Heart right ventricle (tissue), 16 donors: ENCODE data around the gene TPCN1. TPM values are rescaled to one million over a fixed set of nuclear protein-coding genes. Genes with fewer than 3 reads are reported as not detected.

Experiments used
- ATAC-seq, 8 donors: fragments of 200-7000 bp; cut with Tn5 transposase; one replicate each; pipeline ENCODE4 v1.9.1; 2020; ENCODE audit warnings: mild to moderate bottlenecking in 8 of 8, moderate library complexity in 8 of 8, moderate number of reproducible peaks in 1 of 8
- DNase-seq, 2 donors: peaks; one replicate each; pipeline ENCODE4 v3.0.0-alpha.2; 2020
- H3K27ac ChIP-seq, 10 donors: fragments of 200-600 bp; sonication (generic) in 2 of 10; one replicate each; pipeline versions ENCODE4 v1.5.0 to v1.8.0; 2020 to 2022; ENCODE audit warnings: mild to moderate bottlenecking in 3 of 10
- H3K27me3 ChIP-seq, 7 donors: fragments of 200-600 bp; one replicate each; pipeline ENCODE4 v1.8.0; 2021 to 2022; ENCODE audit warnings: mild to moderate bottlenecking in 2 of 7
- H3K36me3 ChIP-seq, 9 donors: fragments of 200-600 bp; sonication (generic) in 1 of 9; one replicate each; pipeline versions ENCODE4 v1.5.0 to v1.8.0; 2020 to 2022; ENCODE audit warnings: mild to moderate bottlenecking in 2 of 9
- H3K4me1 ChIP-seq, 9 donors: fragments of 200-600 bp; sonication (generic) in 1 of 9; one replicate each; pipeline versions ENCODE4 v1.5.0 to v1.8.0; 2020 to 2022; ENCODE audit warnings: mild to moderate bottlenecking in 4 of 9
- H3K4me3 ChIP-seq, 10 donors: fragments of 200-600 bp; sonication (generic) in 2 of 10; one replicate each; pipeline versions ENCODE4 v1.5.0 to v1.8.0; 2020 to 2022; ENCODE audit warnings: mild to moderate bottlenecking in 7 of 10, moderate library complexity in 2 of 10
- H3K9me3 ChIP-seq, 11 donors: fragments of 200-600 bp in 10 of 11; sonication (generic) in 2 of 11; one replicate each; pipeline versions ENCODE4 v1.5.0 to v1.8.0; 2013 to 2022; ENCODE audit warnings: mild to moderate bottlenecking in 2 of 11, control low read depth in 1 of 11, moderate library complexity in 1 of 11
- CTCF ChIP-seq, 9 donors: fragments of 200-600 bp; sonication (generic) in 2 of 9; IDR thresholded peaks; one replicate each; pipeline versions ENCODE4 v1.5.0 to v1.8.0; 2021 to 2022; ENCODE audit warnings: antibody characterized with exemption in 9 of 9, mild to moderate bottlenecking in 5 of 9, moderate library complexity in 1 of 9
- WGBS, 2 donors: extraction: QIAGEN DNeasy Blood & Tissue Kit; methylation state at CpG; one replicate each; pipeline ENCODE4 v1.1.7; 2013; ENCODE audit warnings: inconsistent platforms in 1 of 2; 5-methylcytosine and 5-hydroxymethylcytosine counted together
- intact Hi-C, 10 donors: fragments of 100-400 bp; cut with DNase I; formaldehyde crosslinking; loops; one replicate each; pipeline versions ENCODE4 v1.11.1 to v1.14.2; 2022
- polyA plus RNA-seq, 2 donors: library from polyadenylated mRNA; stranded (reverse); fragments of 200-250 nt; gene quantifications; one replicate each; pipeline ENCODE4 v1.2.3, GENCODE V29; 2013
- total RNA-seq, 10 donors: library from RNA; stranded (reverse); fragmentation: NEBNext Ultra II Directional in 3 of 10; extraction: Animal tissue kit (Norgen Biotek cat#: 25700) in 3 of 10; gene quantifications; one replicate each; pipeline versions ENCODE4 v1.2.1 to v1.2.4, GENCODE V29; 2021 to 2023
- donor health status: Arrhythmogenic right ventricular cardiomyopathy.
- donor health status: ischemic (EF 13 %, LVEDD 7.1; RV severe dilation, severe dysfunction).
- donor health status: healthy with polysubstance abuse.
- donor health status: DM: no; HTN: yes; CAD: no.
- donor health status: DM: no; HTN: no; CAD: no.
- donor health status: ischemic (EF 25% LVEDD 6.9; RV normal size, moderate dysfunction).
- donor health status: ischemic (EF 25% LVEDD 5.7; RV mildly dilated, moderate dysfunction).
- donor health status: healthy.
- donor health status: DM: yes; HTN: yes; CAD: no.
- donor health status: Ischemic cardiomyopathy.
- donor health status: ischemic (EF 35%, LVEDD 5.7; RV mildly dilated, moderate dysfunction).
- donor health status: nonischemic (EF 11% LVEDD 7.7; RV severe dilation, severe dysfunction).
- donor health status: DM: yes; HTN: yes; CAD: no.
- donor health status: PGD.
- donor health status: ischemic (EF 29% LVEDD 5.4; RV normal size, mild dysfunction).
- donor health status: nonischemic (EF 23%, LVEDD 6.1; RV moderate dilation, normal function).

Gene TPCN1
- total and polyA plus RNA-seq, 12 donors, result 16.4 to 163 (median 127) TPM

GRCh38 chr12:113329022-113329790 lies 107.9 kb downstream of the TPCN1 start:
- Histone ChIP-seq H3K27me3 (no peaks in the 10 kb centered on the region), H3K4me1 (peaks cover 2 to 61% (median 38%) of the 10 kb centered on the region in 9 donors), H3K36me3 (peaks cover 0 to 50% (median 12%) of the 10 kb centered on the region in 9 donors), H3K4me3 (no peak overlapping the region), H3K9me3 (no peaks in the 10 kb centered on the region), H3K27ac (peak overlapping the region in 5 of 10 donors; percentile 14 to 41 (median 21))
- no peak for TF ChIP-seq CTCF (IDR thresholded peaks at IDR 0.05)
- intact Hi-C loops, result no loop called here
- ATAC-seq, result peak in 2 of 8 donors; percentile 28 to 41
- 79 to 81% methylated on average over 9 of the region's 9 CpGs for WGBS, 2 donors
- DNase-seq, result no peak

GRCh38 chr12:113329791-113330417 lies 108.6 kb downstream of the TPCN1 start:
- peaks cover 0 to 50% (median 12%) of the 10 kb centered on the region in 9 donors for H3K36me3 ChIP-seq
- ATAC-seq (no peak), DNase-seq (no peak)
- TF ChIP-seq CTCF (IDR thresholded peaks at IDR 0.05), result no peak
- no peak overlapping the region for H3K4me3 ChIP-seq
- intact Hi-C loops, result loop anchor here in 1 of 10 donors (10.0 kb wide), 1 partner anchor 115 kb away; no protein-coding TSS in a partner anchor
- H3K27ac ChIP-seq, result peak overlapping the region in 4 of 10 donors; percentile 14 to 41 (median 26)
- WGBS, 2 donors, result 93 to 100% methylated on average over 1 of the region's 1 CpG
- H3K27me3 ChIP-seq, result no peaks in the 10 kb centered on the region
- peaks cover 2 to 64% (median 42%) of the 10 kb centered on the region in 9 donors for H3K4me1 ChIP-seq
- H3K9me3 ChIP-seq, result no peaks in the 10 kb centered on the region

- no peaks in the 10 kb centered on the region for H3K9me3 ChIP-seq
- H3K27me3 ChIP-seq, result no peaks in the 10 kb centered on the region
- ATAC-seq, result no peak
- TF ChIP-seq CTCF (IDR thresholded peaks at IDR 0.05), result no peak
- peaks cover 0 to 50% (median 12%) of the 10 kb centered on the region in 9 donors for H3K36me3 ChIP-seq
- DNase-seq, result no peak
- intact Hi-C loops, result loop anchor here in 1 of 10 donors (10.0 kb wide), 1 partner anchor 116 kb away; no protein-coding TSS in a partner anchor
- no peak overlapping the region for H3K27ac ChIP-seq
- 95 to 97% methylated on average over 2 of the region's 2 CpGs for WGBS, 2 donors
- H3K4me3 ChIP-seq, result no peak overlapping the region
- peaks cover 2 to 65% (median 42%) of the 10 kb centered on the region in 9 donors for H3K4me1 ChIP-seq
Observed at GRCh38 chr12:113330505-113330904, 109.2 kb downstream of the TPCN1 start.

- peaks cover 0 to 53% (median 28%) of the 10 kb centered on the region in 9 donors for H3K4me1 ChIP-seq
- ATAC-seq (no peak), DNase-seq (no peak)
- peaks cover 0 to 46% (median 12%) of the 10 kb centered on the region in 9 donors for H3K36me3 ChIP-seq
- no peak for TF ChIP-seq CTCF (IDR thresholded peaks at IDR 0.05)
- no peaks in the 10 kb centered on the region for H3K27me3 ChIP-seq
- peak overlapping the region in 9 of 10 donors; percentile 69 to 96 (median 83) for H3K4me3 ChIP-seq
- intact Hi-C loops, result loop anchor here in 1 of 10 donors (10.0 kb wide), 1 partner anchor 118 kb away; no protein-coding TSS in a partner anchor
- 74 to 79% methylated on average over 17 of the region's 17 CpGs for WGBS, 2 donors
- peak overlapping the region in 4 of 10 donors; percentile 19 to 94 (median 41) for H3K27ac ChIP-seq
- H3K9me3 ChIP-seq, result no peaks in the 10 kb centered on the region
Observed at GRCh38 chr12:113332688-113333417, 111.6 kb downstream of the TPCN1 start.
